Right renal cortex interstitium (tissue), 3 donors: ENCODE data around the gene OXTR. TPM values are rescaled to one million over a fixed set of nuclear protein-coding genes. Genes with fewer than 3 reads are reported as not detected.
A peak's percentile ranks its signal among the peaks of the same experiment; 100 is the strongest.
"Not testable (repeated sequence)": the region's sequence is repeated elsewhere in the genome, so short reads cannot be mapped to it uniquely, and the experiment has no call there.

Experiments used
- DNase-seq, 3 donors: peaks; one replicate each; pipeline ENCODE4 v3.0.0-alpha.2; 2013; ENCODE audit warnings: low read depth in 3 of 3, low spot score in 2 of 3
- polyA plus RNA-seq, 3 donors: library from polyadenylated mRNA; unstranded; fragments of 120-200 nt; gene quantifications; one replicate each; pipeline ENCODE4 v1.2.1, GENCODE V29; 2013; ENCODE audit not compliant: insufficient read length in 3 of 3

Gene OXTR
- polyA plus RNA-seq, 3 donors, result 0.80 to 1.00 (median 0.88) TPM

DNA sequence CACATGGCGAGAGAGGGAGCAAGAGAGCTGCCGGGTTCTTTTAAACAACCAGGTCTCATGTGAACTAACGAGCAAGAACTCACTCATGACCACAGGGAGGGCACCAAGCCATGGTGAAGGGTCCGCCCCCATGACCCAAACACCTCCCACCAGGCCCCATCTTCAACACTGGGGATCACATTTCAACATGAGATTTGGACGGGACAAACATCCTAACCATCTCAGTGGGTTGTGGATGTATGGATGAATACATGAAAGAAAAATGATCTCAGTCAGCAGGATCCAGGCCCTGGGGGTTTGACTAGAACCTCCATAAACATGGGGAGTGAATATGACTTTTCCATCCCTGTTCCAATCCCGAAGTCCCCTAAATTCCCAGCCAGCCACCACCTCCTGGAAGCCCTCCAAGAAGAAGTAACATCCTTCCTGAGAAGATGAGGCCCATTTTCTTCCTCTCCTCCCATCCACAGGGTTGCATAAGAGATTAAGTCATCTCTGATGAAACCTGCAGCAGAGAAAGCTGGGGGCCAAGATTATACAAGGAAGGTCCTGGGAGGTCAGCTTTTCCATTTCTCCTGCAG lies 26.3 kb downstream of the OXTR start:
- no peak for DNase-seq

DNA sequence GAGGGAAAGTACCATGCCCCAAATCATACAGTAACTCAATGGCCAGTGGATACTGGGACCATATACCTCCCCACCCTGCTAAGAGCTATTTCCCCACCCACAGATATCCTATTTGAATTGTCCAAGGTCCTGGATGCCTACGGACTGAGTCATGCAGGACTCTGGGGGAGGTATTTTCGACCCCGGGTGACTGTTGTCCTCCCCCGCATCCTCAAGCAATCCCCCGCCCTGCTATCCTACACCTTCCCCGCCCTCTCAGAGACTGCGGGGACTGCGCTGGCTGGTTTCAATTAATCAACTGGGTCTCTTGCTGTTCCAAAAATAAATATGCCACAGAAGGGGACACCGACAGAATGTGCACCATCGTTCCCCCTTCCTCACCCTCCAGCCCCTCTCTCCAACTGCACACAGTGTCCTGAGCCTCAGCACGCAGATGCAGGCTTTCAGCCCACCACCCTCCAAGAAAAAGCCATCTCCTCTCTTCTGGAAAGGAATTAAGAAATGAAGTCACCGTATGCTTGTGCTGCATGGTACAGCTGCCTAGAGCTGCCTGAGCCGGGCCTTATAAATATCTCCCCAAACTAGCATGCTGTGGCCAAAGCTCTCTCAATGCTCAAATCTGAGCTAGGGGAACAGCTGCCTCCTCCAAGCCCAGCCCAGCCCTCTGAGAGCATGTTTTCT lies 27.7 kb downstream of the OXTR start:
- DNase-seq, result peak; percentile 31 to 69 (median 48)

- no peak for DNase-seq
Measured at GRCh38 chr3:8739757-8740504, 29.5 kb downstream of the OXTR start.

GRCh38 chr3:8738639-8739038 lies 30.8 kb downstream of the OXTR start:
- DNase-seq, result no peak

DNA sequence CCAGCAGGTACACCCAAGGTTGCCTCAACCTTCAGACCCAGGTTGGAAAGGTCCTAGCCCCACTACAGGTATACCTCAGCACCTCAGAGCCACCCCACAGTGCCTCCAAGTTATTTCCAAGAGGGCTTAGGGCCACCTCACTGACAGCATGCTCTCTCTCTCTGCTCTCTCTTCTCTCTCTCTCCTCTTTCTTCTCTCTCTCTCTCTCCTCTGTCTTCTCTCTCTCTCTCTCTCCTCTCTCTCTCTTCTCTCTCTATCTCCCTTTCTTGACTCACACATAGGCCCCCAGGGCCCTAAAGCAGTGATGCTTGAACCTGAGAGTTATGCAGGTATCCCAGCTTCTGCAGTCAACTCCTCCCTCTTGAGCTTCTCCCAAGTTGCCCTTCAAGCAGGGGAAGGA lies 31.6 kb downstream of the OXTR start:
- DNase-seq, result no peak

- no peak for DNase-seq
Measured at GRCh38 chr3:8737301-8737700, 32.1 kb downstream of the OXTR start.

DNA sequence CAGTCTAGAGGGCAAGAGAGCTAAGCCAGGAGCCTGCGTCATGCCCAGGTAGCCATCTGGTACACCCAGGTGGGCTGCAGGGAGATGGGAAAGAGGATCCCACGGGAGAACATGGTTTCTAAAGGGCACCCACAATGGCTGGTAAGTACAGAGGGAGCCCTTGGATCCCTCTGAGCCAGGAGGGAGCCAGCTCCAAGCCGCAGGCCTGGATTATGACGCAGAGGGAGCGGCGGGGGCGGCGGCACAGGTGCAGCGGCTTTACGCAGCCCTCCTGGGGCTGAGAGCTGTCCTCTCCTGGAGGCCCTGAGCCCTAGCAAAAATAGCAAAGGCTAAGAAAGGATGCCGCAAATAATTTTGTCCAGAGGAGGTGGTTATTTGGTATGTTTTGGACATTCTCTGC lies 33.0 kb downstream of the OXTR start:
- DNase-seq, result no peak

DNA sequence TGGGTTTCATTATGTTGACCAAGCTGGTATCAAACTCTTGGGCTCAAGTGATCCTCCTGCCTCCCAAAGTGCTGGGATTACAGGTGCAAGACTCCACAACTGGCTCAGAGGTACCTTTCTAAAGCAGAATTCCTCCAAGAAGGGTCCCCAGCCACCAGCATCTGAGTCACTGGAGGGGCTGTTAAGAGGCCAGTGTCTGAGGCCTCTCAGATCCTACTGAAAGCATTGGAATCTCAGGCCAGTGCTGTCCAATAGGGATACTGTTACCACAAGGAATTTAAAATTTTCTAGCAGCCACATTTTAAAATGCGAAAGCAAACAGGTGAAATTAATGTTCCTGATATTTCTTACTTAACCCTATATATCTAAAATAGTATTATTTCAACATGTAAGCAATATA lies 34.5 kb downstream of the OXTR start:
- DNase-seq, result no peak

GRCh38 chr3:8734137-8734878 lies 35.1 kb downstream of the OXTR start:
- DNase-seq, result no peak

- DNase-seq, result peak in 1 of 3 donors; percentile 4
Measured at GRCh38 chr3:8733332-8734094, 35.9 kb downstream of the OXTR start, which contains the start of gene CAV3. TSS of gene CAV3 (plus strand) at chr3:8733802. CDS start at chr3:8733877, 75 bp downstream.

GRCh38 chr3:8732413-8732812 lies 37.0 kb downstream of the OXTR start:
- DNase-seq, result no peak

DNA sequence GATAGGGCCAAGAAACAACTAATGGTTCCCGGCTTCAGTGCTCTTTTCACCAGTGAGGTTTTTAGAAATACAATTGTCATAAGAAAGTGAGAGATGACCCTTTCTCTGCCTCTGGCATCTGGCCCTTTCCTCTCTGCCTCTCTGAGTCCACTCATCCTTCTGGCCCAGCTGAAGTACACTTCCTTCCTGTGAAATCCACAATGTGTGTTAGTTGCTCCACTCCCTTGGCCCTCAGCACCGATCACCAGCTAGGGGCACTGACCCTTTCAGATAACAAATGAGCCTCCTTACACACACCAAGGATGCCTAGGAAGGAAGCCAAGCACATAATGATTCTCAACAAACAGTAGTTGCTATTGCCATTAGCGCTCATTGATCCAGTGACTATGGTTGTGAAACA lies 38.8 kb downstream of the OXTR start:
- no peak for DNase-seq

- DNase-seq, result no peak
Measured at GRCh38 chr3:8729479-8729878, 39.9 kb downstream of the OXTR start.

- DNase-seq, result no peak
Measured at GRCh38 chr3:8727605-8728512, 41.6 kb downstream of the OXTR start.

DNA sequence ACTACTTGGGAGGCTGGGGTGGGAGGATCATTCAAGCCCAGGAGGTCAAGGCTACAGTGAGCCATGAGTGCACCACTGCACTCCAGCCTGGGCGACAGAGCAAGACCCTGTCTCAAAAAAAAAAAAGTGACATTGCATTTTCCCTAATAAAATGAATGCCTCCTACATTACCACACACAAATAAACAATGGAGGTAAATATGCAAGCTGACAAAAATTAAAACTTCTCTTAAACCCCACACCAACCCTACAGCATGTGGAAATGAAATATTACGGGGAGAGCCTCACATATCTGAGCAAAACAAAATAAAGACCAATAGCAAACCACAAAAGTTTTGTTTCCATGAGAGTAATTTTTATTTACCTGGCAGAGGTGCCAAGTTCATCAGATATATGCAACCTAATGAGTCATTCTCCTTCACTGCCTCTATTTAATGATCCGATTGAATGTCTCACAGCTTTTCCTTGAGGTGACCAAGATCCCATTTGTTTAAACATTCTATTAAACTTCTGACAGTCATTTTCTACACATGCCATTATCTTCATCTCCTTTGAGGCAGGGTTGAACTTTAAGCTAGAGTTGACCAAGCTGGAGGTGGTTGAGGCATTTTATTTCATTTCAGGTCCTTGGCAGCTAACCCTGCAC lies 45.2 kb downstream of the OXTR start:
- no peak for DNase-seq

DNA sequence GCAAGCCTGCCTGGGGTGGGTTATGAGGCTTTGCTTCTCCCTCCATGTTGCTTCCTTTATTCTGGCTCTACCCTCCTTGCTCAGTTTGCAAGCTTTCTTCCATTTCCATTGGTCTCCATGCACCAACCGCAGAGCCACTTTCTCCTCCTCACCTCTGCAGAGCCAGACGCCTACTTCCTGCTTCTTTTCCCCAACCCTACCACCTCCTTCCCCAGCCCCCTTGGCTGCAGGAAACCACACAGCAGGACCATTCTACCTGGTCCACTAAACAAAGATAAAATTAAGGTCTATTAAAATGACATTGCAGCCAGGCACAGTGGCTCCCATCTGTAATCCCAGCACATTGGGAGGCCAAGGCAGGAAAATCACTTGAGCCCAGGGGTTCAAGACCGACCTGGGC lies 45.8 kb downstream of the OXTR start:
- no peak for DNase-seq

DNA sequence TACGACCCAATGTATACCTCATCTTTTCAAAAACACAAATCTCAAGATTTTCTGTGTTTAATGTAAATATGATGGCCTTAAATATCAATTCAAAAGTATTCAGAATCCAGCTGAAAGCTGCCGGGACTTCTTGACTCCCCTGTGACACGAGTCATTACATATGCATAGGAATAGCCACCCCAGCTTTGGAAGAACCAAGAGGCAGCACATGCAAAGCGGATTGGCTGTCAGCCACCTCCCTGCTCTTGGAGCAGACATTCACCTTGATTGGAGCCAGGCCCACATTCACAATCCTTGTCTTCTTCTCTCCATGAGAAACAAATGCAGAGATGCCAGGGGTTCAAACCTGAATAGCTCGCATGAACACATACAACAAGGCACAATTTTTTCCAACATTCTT lies 46.6 kb downstream of the OXTR start:
- no peak for DNase-seq

DNA sequence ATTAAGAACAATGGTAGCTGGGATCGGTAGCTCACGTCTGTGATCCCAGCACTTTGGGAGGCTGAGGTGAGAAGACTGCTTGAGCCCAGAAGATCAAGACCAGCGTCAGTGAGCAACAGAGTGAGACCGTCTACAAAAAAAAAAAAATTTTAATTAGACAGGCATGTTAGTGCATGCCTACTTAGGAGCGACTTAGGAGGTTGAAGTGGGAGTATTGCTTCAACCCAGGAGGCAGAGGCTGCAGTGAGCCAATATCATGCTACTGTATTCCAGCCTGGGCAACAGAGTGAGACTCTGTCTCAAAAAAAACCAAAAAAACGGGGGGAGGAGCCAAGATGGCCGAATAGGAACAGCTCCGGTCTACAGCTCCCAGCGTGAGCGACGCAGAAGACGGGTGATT lies 53.7 kb downstream of the OXTR start:
- DNase-seq, result not testable (repeated sequence)
